HUDEP-2 (cell line): ENCODE data around the gene LRP1-AS.

ENCODE experiments used
- DNase-seq, 76 experiments: peaks; one replicate each; lab custom pipeline; 2025; ENCODE audit not compliant: unreplicated experiment in 76 of 76; lab: John Stamatoyannopoulos, UW

Gene LRP1-AS

GRCh38 chr12:57146961-57147944 is at the start of gene LRP1-AS:
TSS of gene LRP1-AS (minus strand) at chr12:57147619.
- no peak for DNase-seq

DNA sequence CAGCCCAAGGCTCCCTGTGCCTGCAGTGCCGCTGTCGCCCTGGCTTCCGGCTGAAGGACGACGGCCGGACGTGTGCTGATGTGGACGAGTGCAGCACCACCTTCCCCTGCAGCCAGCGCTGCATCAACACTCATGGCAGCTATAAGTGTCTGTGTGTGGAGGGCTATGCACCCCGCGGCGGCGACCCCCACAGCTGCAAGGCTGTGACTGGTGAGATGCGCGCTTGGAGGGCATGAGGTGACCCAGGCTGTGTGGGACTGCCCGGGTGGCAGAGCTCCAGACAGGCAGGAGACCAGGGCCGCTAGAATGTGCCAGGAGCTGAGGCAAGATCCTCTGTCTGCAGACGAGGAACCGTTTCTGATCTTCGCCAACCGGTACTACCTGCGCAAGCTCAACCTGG is 49.5 kb upstream of the LRP1-AS start:
- no peak for DNase-seq

GRCh38 chr12:57196439-57196838 is 49.0 kb upstream of the LRP1-AS start:
- no peak for DNase-seq

GRCh38 chr12:57195611-57196371 is 48.4 kb upstream of the LRP1-AS start:
- DNase-seq: no peak

DNA sequence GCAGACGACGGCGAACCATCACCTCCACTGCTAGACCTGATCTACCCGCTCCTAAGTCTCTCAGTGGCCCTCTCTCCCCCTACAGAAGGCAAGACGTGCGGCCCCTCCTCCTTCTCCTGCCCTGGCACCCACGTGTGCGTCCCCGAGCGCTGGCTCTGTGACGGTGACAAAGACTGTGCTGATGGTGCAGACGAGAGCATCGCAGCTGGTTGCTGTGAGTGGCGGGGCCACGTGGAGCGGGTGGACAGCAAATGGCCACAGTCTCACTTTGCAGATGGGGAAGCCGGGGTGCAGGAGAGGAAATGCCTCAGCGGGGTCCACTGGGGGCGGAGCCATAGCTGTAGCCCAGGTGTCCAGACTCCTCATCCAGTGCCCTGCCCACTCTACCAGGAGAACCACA is 47.8 kb upstream of the LRP1-AS start:
- no peak for DNase-seq

DNA sequence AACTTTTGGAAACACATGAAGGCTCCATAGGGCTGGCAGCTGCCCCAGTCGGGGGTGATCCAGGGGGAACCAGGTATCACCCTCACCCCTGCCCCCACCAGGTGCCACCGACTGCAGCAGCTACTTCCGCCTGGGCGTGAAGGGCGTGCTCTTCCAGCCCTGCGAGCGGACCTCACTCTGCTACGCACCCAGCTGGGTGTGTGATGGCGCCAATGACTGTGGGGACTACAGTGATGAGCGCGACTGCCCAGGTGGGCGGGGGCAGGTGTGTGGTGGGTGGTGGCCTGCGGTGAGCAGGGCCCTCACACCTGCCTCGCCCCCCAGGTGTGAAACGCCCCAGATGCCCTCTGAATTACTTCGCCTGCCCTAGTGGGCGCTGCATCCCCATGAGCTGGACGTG is 46.8 kb upstream of the LRP1-AS start:
- DNase-seq: no peak

DNA sequence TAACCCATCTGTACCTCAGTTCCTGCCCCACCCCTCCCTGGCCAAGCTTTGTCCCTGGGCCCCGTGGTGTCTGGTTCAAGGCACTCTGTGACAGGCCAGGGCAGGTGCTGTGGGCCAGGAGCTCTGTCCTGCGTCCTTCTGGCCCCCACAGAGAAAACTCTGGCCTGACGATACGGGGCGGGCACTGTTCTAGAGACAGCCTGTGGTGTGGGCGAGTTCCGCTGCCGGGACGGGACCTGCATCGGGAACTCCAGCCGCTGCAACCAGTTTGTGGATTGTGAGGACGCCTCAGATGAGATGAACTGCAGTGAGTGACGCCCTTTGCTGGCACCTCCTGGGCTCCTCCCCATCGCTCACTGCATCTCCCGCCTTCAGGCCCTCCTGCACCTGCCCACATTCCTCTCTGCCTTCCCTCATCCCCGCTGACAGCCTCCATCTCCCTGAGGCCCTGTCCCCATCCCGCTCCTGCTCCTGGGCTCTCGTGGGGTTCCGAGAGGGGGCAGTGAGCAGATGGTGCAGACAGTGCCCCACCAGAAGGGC is 46.4 kb upstream of the LRP1-AS start:
- no peak for DNase-seq

GRCh38 chr12:57192920-57193319 is 45.5 kb upstream of the LRP1-AS start:
- no peak for DNase-seq

- no peak for DNase-seq
Measured at GRCh38 chr12:57191410-57191809, 44.0 kb upstream of the LRP1-AS start.

- DNase-seq: no peak
Measured at GRCh38 chr12:57190821-57191220, 43.4 kb upstream of the LRP1-AS start.

- DNase-seq: no peak
Measured at GRCh38 chr12:57190037-57190436, 42.6 kb upstream of the LRP1-AS start.

GRCh38 chr12:57188090-57188425 is 40.6 kb upstream of the LRP1-AS start:
- DNase-seq: no peak

GRCh38 chr12:57187222-57188089 is 40.0 kb upstream of the LRP1-AS start:
- DNase-seq: no peak

- no peak for DNase-seq
Measured at GRCh38 chr12:57185906-57186508, 38.6 kb upstream of the LRP1-AS start.

DNA sequence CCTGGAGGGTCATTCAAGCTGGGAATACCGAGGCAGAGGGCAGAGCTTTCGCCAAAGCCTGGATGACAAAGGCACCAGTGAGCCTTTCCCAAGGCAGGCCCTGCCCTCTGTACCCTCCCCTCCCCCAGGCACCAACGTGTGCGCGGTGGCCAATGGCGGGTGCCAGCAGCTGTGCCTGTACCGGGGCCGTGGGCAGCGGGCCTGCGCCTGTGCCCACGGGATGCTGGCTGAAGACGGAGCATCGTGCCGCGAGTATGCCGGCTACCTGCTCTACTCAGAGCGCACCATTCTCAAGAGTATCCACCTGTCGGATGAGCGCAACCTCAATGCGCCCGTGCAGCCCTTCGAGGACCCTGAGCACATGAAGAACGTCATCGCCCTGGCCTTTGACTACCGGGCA is 38.0 kb upstream of the LRP1-AS start:
- DNase-seq: no peak

DNA sequence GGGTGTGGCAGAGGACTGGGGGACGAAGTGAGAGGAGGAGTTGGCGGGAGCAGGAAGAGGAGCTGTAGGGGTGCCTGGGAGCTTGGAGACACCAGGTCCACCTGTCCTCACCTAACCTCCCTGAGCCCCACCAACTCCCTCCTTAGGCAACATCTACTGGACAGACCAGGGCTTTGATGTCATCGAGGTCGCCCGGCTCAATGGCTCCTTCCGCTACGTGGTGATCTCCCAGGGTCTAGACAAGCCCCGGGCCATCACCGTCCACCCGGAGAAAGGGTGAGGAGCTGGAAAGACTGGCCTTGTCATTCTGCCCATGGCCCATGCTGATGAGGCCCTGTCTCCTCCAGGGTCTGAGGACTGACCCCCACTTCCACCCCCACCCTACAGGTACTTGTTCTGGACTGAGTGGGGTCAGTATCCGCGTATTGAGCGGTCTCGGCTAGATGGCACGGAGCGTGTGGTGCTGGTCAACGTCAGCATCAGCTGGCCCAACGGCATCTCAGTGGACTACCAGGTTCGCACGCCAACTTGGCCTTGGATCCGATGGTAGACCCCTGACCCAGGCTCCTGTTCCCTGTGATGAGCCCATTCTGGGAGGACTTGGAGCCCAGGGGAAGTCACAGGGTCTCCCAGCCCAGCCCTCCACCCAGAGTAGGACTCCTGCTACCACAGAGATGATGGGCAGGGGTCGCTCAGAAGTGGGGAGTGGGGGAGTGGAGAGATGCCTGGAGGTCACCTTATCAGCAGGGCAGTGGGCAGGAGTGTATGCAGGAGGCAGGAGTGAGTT is 36.7 kb upstream of the LRP1-AS start:
- DNase-seq: no peak

- DNase-seq: peak in 61 of 76 experiments; percentile 5 to 82 (median 48)
Measured at GRCh38 chr12:57182918-57183575, 35.6 kb upstream of the LRP1-AS start.

- DNase-seq: no peak
Measured at GRCh38 chr12:57181561-57182155, 34.2 kb upstream of the LRP1-AS start.
